ENCODE results near the gene DNAJB6. TPM values are rescaled to one million over a fixed set of nuclear protein-coding genes. Genes with fewer than 3 reads are reported as not detected.

The DNAJB6 gene
- total and polyA plus RNA-seq, 2 of the 4 experiments (the other 2 are of a cell fraction), result 93.4 to 165 TPM

GRCh38 chr7:157402388-157402703, 65.5 kb downstream of the DNAJB6 start:
- dilution Hi-C loops (cut with HindIII; ENCODE audit: low sequenced_read_pairs, unreplicated experiment), result no loop called here
- DNase-seq, result no peak

More at GRCh38 chr7:157402388-157402703, 65.5 kb downstream of the DNAJB6 start:
- H3K9me3 ChIP-seq (ENCODE audit: control insufficient read depth, insufficient read depth, low read length), result no peaks in the 10 kb centered on the region
- no peak overlapping the region for H2BK5ac ChIP-seq (ENCODE audit: low read depth, low read length, poor library complexity, severe bottlenecking)
- no peak overlapping the region for H3K14ac ChIP-seq (replicated peaks; ENCODE audit: low read depth, low read length)
- in situ Hi-C loops (cut with MboI; ENCODE audit: low sequenced_read_pairs), result no loop called here
- no peak for ATAC-seq (ENCODE audit: low read depth)
- no peak overlapping the region for H2BK120ac ChIP-seq (ENCODE audit: low read depth, low read length)
- no peak overlapping the region for H4K5ac ChIP-seq (ENCODE audit: low read depth, low read length)
- no peak overlapping the region for H3K23ac ChIP-seq (ENCODE audit: low read depth, low read length)
- no peak overlapping the region for H2AK5ac ChIP-seq (ENCODE audit: low read depth, low read length)
- H3K36me3 ChIP-seq (ENCODE audit: control insufficient read depth, insufficient read depth, low read length), result peaks cover 23% of the 10 kb centered on the region; the same call in 1 of the 2 replicates
- peaks cover 60% of the 10 kb centered on the region for H4K20me1 ChIP-seq (ENCODE audit: insufficient read depth, low read length)
- peaks cover 29% of the 10 kb centered on the region for H3K4me1 ChIP-seq (ENCODE audit: control insufficient read depth, insufficient read depth, low read length)
- BruUV-seq (replicated peaks), result no TSS peak
- POLR2A ChIA-PET (ENCODE audit: unreplicated experiment), result no interaction called here
- H4K8ac ChIP-seq (ENCODE audit: low read depth in 2 of 2, low read length in 2 of 2), result no peak overlapping the region
- no peak overlapping the region for H2AFZ ChIP-seq (replicated peaks; ENCODE audit: low read length, poor library complexity)
- H2BK15ac ChIP-seq (ENCODE audit: low read depth, low read length), result no peak overlapping the region
- WGBS, 2 experiments (ENCODE audit: extremely low coverage in 2 of 2, insufficient read length in 1 of 2), result 96% methylated on average over 5 of the region's 12 CpGs; no CpG with 5 or more reads in 1 of the 2 experiments
- CTCF ChIA-PET, result no interaction called here
- no peaks in the 10 kb centered on the region for H3K27me3 ChIP-seq (ENCODE audit: control insufficient read depth, insufficient read depth, low read length)
- H3K27ac ChIP-seq (ENCODE audit: insufficient read depth, low read length), result no peak overlapping the region
- no peak overlapping the region for H3K56ac ChIP-seq (ENCODE audit: extremely low read depth, insufficient read depth, low read length)
- peaks cover 34% of the 10 kb centered on the region for H3K9me1 ChIP-seq (ENCODE audit: insufficient read depth, low read length)
- intact Hi-C loops (cut with micrococcal nuclease), result no loop called here
- no peak overlapping the region for H3K4me2 ChIP-seq (ENCODE audit: low read depth, low read length)
- H4K91ac ChIP-seq (ENCODE audit: insufficient read depth, low read depth, low read length), result no peak overlapping the region
- no peak overlapping the region for H3K18ac ChIP-seq (ENCODE audit: low read depth, low read length)
- no peak overlapping the region for H3K4me3 ChIP-seq (ENCODE audit: insufficient read depth, low read depth, low read length)
- H3K4ac ChIP-seq (ENCODE audit: low read depth, low read length), result no peak overlapping the region
- TF ChIP-seq CEBPB (IDR thresholded peaks at IDR 0.05; ENCODE audit: low read depth, low read length) (no peak), ELK1 (IDR thresholded peaks at IDR 0.05; ENCODE audit: borderline replicate concordance, low read depth, low read length) (no peak), RAD21 (IDR thresholded peaks at IDR 0.05; ENCODE audit: low read length) (no peak), POLR2A (IDR thresholded peaks at IDR 0.05; ENCODE audit: low read depth, low read length) (no peak), RFX5 (IDR thresholded peaks at IDR 0.05; ENCODE audit: low read depth, low read length) (no peak)
- H2AK9ac ChIP-seq (replicated peaks; ENCODE audit: low read depth, low read length, poor library complexity), result no peak overlapping the region
- peaks cover 10 to 81% of the 10 kb centered on the region in 2 experiments for H3K79me1 ChIP-seq (ENCODE audit: low read depth in 1 of 2, low read length in 2 of 2)
- no peak overlapping the region for H2BK20ac ChIP-seq (ENCODE audit: low read depth, low read length)
- no peak overlapping the region for H3K9ac ChIP-seq (ENCODE audit: low read depth, low read length)

Data from IMR-90 (cell line).